ENCODE data around the gene CCAR1.
"Not testable (repeated sequence)": the region's sequence is repeated elsewhere in the genome, so short reads cannot be mapped to it uniquely, and the experiment has no call there.

- not testable (repeated sequence) for TF ChIP-seq CTCF (IDR thresholded peaks at IDR 0.05; ENCODE audit: low read depth, low read length); EZH2phosphoT487 (IDR thresholded peaks at IDR 0.05; ENCODE audit: low read depth)
These were observed 119.6 kb downstream of the CCAR1 start for GRCh38 chr10:68840650-68841049.

Measured in OCI-LY3 (cell line).